T-helper 2 cell (primary cell): ENCODE data around the gene ZNF644.
A peak's percentile ranks its signal among the peaks of the same experiment; 100 is the strongest.
"Not testable (repeated sequence)": the region's sequence is repeated elsewhere in the genome, so short reads cannot be mapped to it uniquely, and the experiment has no call there.

Experiments used
- DNase-seq, 5 experiments: peaks; one replicate each; pipeline versions ENCODE4 v3.0.0 to v3.0.0-alpha.2; 2012 to 2022
- total RNA-seq, 2 donors: gene quantifications; one replicate each; lab custom pipeline; 2026; lab: John Stamatoyannopoulos, UW

Gene ZNF644
- 199 to 282 reads per million in 2 donors for total RNA-seq

- DNase-seq = peak; percentile 67 to 96 (median 84)
These were observed at the start of gene ZNF644 for GRCh38 chr1:91021686-91022517. ZNF644 (minus strand) TSS chr1:91022035; CDS start chr1:90982353, 39,682 bp downstream.

- DNase-seq = no peak
These were observed 48.5 kb upstream of the ZNF644 start for GRCh38 chr1:91070298-91070697.

GRCh38 chr1:91066538-91066937 is 44.7 kb upstream of the ZNF644 start:
- no peak for DNase-seq

- no peak for DNase-seq
These were observed 43.5 kb upstream of the ZNF644 start for GRCh38 chr1:91065337-91065736.

GRCh38 chr1:91063403-91063802 is 41.6 kb upstream of the ZNF644 start:
- DNase-seq = not testable (repeated sequence)

- DNase-seq = peak in 1 of 5 experiments; percentile 1
These were observed 37.3 kb upstream of the ZNF644 start for GRCh38 chr1:91059157-91059556.

GRCh38 chr1:91057784-91058183 is 35.9 kb upstream of the ZNF644 start:
- no peak for DNase-seq

GRCh38 chr1:91054780-91055481 is 33.1 kb upstream of the ZNF644 start:
- peak in 1 of 5 experiments; percentile 19 for DNase-seq

- DNase-seq = no peak
These were observed 31.8 kb upstream of the ZNF644 start for GRCh38 chr1:91053630-91054029.

GRCh38 chr1:91049551-91049950 is 27.7 kb upstream of the ZNF644 start:
- not testable (repeated sequence) for DNase-seq

GRCh38 chr1:91046766-91047165 is 24.9 kb upstream of the ZNF644 start:
- DNase-seq = no peak

- no peak for DNase-seq
These were observed 23.4 kb upstream of the ZNF644 start for GRCh38 chr1:91045284-91045683.

- DNase-seq = not testable (repeated sequence)
These were observed 22.9 kb upstream of the ZNF644 start for GRCh38 chr1:91044776-91045175.

GRCh38 chr1:91042372-91042771 is 20.5 kb upstream of the ZNF644 start:
- DNase-seq = not testable (repeated sequence)

- DNase-seq = no peak
These were observed 16.7 kb upstream of the ZNF644 start for GRCh38 chr1:91038582-91038981.

- no peak for DNase-seq
These were observed 15.3 kb upstream of the ZNF644 start for GRCh38 chr1:91036894-91037829.

- no peak for DNase-seq
These were observed 10.5 kb upstream of the ZNF644 start for GRCh38 chr1:91032349-91032748.

GRCh38 chr1:91031081-91031480 is 9.2 kb upstream of the ZNF644 start:
- DNase-seq = no peak

GRCh38 chr1:91026777-91027176 is 4.9 kb upstream of the ZNF644 start:
- DNase-seq = no peak

GRCh38 chr1:91026320-91026719 is 4.5 kb upstream of the ZNF644 start:
- DNase-seq = no peak

GRCh38 chr1:91024481-91025119 is 2.8 kb upstream of the ZNF644 start:
- DNase-seq = no peak

GRCh38 chr1:91022518-91022929 is 689 bp upstream of the ZNF644 start:
- no peak for DNase-seq
